HEK293T (cell line): Measurements from ENCODE around the gene UPK3A.

ENCODE experiments used
- CTCF ChIA-PET: fragments of 350-600 bp; formaldehyde crosslinking; extraction: SDS; loops from one replicate; lab custom pipeline; 2021; ENCODE audit warnings: antibody characterized with exemption, inconsistent platforms; lab: Yijun Ruan, JAX
- POLR2A ChIA-PET: fragments of 350-600 bp; formaldehyde crosslinking; extraction: SDS; loops from one replicate; lab custom pipeline; 2020; ENCODE audit warnings: antibody characterized with exemption, inconsistent platforms; lab: Yijun Ruan, JAX
- DNase-seq: peaks from one replicate; pipeline ENCODE4 v3.0.0; 2012; ENCODE audit warnings: mixed read lengths; ENCODE audit errors: extremely low spot score
- ARNT ChIP-seq: fragments of 450-650 bp; IDR thresholded peaks from 2 replicates; pipeline ENCODE4 v1.6.1; 2017; ENCODE audit warnings: mild to moderate bottlenecking
- BHLHE40 ChIP-seq: fragments of 450-650 bp; IDR thresholded peaks from 2 replicates; pipeline ENCODE4 v1.6.1; 2016; ENCODE audit warnings: mild to moderate bottlenecking, moderate library complexity, borderline replicate concordance
- CTBP1 ChIP-seq: fragments of 450-650 bp; IDR thresholded peaks from 2 replicates; pipeline ENCODE4 v1.6.1; 2016; ENCODE audit warnings: borderline replicate concordance
- ELF4 ChIP-seq: fragments of 450-650 bp; IDR thresholded peaks from 2 replicates; pipeline ENCODE4 v1.6.1; 2017; ENCODE audit warnings: antibody characterized with exemption
- FOXA1 ChIP-seq: fragments of 450-650 bp; IDR thresholded peaks from 2 replicates; pipeline ENCODE4 v1.6.1; 2016; ENCODE audit warnings: mild to moderate bottlenecking
- FOXK2 ChIP-seq: fragments of 450-650 bp; IDR thresholded peaks from 2 replicates; pipeline ENCODE4 v1.6.1; 2016; ENCODE audit warnings: mild to moderate bottlenecking
- FOXM1 ChIP-seq: fragments of 450-650 bp; IDR thresholded peaks from 2 replicates; pipeline ENCODE4 v1.6.1; 2017; ENCODE audit warnings: mild to moderate bottlenecking, borderline replicate concordance
- HDGF ChIP-seq: fragments of 450-650 bp; IDR thresholded peaks from 2 replicates; pipeline ENCODE4 v1.6.1; 2017; ENCODE audit warnings: antibody characterized with exemption, borderline replicate concordance
- L3MBTL2 ChIP-seq: fragments of 450-650 bp; conservative IDR thresholded peaks from 2 replicates; pipeline ENCODE4 v1.6.1; 2016; ENCODE audit warnings: mild to moderate bottlenecking
- LEF1 ChIP-seq: fragments of 450-650 bp; IDR thresholded peaks from 2 replicates; pipeline ENCODE4 v1.6.1; 2017; ENCODE audit warnings: mild to moderate bottlenecking, borderline replicate concordance
- NFRKB ChIP-seq: fragments of 450-650 bp; IDR thresholded peaks from 2 replicates; pipeline ENCODE4 v1.6.1; 2016; ENCODE audit warnings: mild to moderate bottlenecking, moderate library complexity
- PKNOX1 ChIP-seq: fragments of 450-650 bp; IDR thresholded peaks from 2 replicates; pipeline ENCODE4 v1.6.1; 2016
- SP1 ChIP-seq: fragments of 450-650 bp; IDR thresholded peaks from 2 replicates; pipeline ENCODE4 v1.6.1; 2017
- SUZ12 ChIP-seq: fragments of 450-650 bp; IDR thresholded peaks from 2 replicates; pipeline ENCODE4 v1.6.1; 2016; ENCODE audit warnings: mild to moderate bottlenecking
- TARDBP ChIP-seq: fragments of 450-650 bp; IDR thresholded peaks from 2 replicates; pipeline ENCODE4 v1.6.1; 2016
- ZNF384 ChIP-seq: fragments of 450-650 bp; IDR thresholded peaks from 2 replicates; pipeline ENCODE4 v1.6.1; 2016

Gene UPK3A

GRCh38 chr22:45280587-45280980 is 4.2 kb upstream of the UPK3A start:
- TF ChIP-seq PKNOX1 = no peak
- no peak for TF ChIP-seq ZNF384
- TF ChIP-seq FOXK2 = no peak
- ChIA-PET CTCF (no interaction called here), POLR2A (no interaction called here)
- DNase-seq = no peak

- CTCF ChIA-PET = no interaction called here
Observed at GRCh38 chr22:45281010-45281409, 3.7 kb upstream of the UPK3A start.

GRCh38 chr22:45285263-45286058 is 712 bp downstream of the UPK3A start:
- DNase-seq = no peak
- TF ChIP-seq ELF4 = no peak
- TF ChIP-seq ZNF384 = no peak
- no peak for TF ChIP-seq SP1
- ChIA-PET POLR2A (no interaction called here), CTCF (no interaction called here)

More at GRCh38 chr22:45281010-45281409, 3.7 kb upstream of the UPK3A start:
- TF ChIP-seq FOXM1 = no peak
- TF ChIP-seq SP1 = no peak
- DNase-seq = no peak
- POLR2A ChIA-PET = no interaction called here

GRCh38 chr22:45286854-45287551 is 2.3 kb downstream of the UPK3A start:
- DNase-seq = no peak
- ChIA-PET CTCF (no interaction called here), POLR2A (no interaction called here)
- TF ChIP-seq L3MBTL2 = no peak
- no peak for TF ChIP-seq FOXM1
- no peak for TF ChIP-seq TARDBP
- no peak for TF ChIP-seq ARNT
- TF ChIP-seq SP1 = no peak
- TF ChIP-seq FOXA1 = no peak
- no peak for TF ChIP-seq FOXK2
- TF ChIP-seq LEF1 = no peak
- TF ChIP-seq BHLHE40 = no peak
- TF ChIP-seq SUZ12 = no peak
- TF ChIP-seq NFRKB = no peak
- no peak for TF ChIP-seq ELF4
- no peak for TF ChIP-seq HDGF
- TF ChIP-seq CTBP1 = no peak
- no peak for TF ChIP-seq ZNF384

GRCh38 chr22:45290410-45290936 is 5.7 kb downstream of the UPK3A start:
- TF ChIP-seq SUZ12 (no peak), BHLHE40 (no peak), ZNF384 (no peak), PKNOX1 (peak; percentile 55), ELF4 (no peak), L3MBTL2 (0 out of 2 replicates have a peak, but pooled peaks have one; percentile 49), TARDBP (no peak)
- CTCF ChIA-PET = interaction anchor here (0.6 kb wide), 1 partner anchor 81 kb away, joined by 4 read pairs; no protein-coding TSS in a partner anchor
- POLR2A ChIA-PET = no interaction called here
- no peak for DNase-seq

GRCh38 chr22:45291061-45291930 is 6.5 kb downstream of the UPK3A start:
- DNase-seq = no peak
- POLR2A ChIA-PET = no interaction called here
- no peak for TF ChIP-seq PKNOX1
- TF ChIP-seq TARDBP = 0 out of 2 replicates have a peak, but pooled peaks have one; percentile 15
- CTCF ChIA-PET = interaction anchor here (0.6 kb wide), 1 partner anchor 80 kb away, joined by 4 read pairs; no protein-coding TSS in a partner anchor
